Measurements from ENCODE around the gene PAM.

Gene PAM

DNA sequence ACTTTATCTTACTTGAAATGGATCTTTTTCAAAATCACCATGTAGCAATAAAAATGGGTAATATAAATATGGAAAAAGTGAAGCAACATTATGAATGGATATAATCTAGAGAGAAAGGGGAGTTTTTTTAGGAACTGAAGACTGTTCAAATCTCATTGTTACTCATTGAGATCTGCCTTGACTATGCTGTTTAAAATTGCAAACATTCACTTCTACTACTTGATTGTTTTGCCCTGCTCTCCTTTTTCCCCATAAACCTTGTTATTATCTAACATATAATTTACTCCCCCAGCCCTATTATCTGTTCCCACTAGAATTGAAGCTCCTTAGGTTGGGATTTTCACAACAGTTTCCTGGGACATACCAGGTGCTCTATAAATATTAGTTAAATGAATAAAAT is 22.0 kb downstream of the PAM start:
- DNase-seq (ENCODE audit: low read depth in 1 of 2, low spot score in 1 of 2), result no peak

- no peak for DNase-seq (ENCODE audit: low read depth in 1 of 2, low spot score in 1 of 2)
Measured at GRCh38 chr5:102778478-102778877, 23.4 kb downstream of the PAM start.

DNA sequence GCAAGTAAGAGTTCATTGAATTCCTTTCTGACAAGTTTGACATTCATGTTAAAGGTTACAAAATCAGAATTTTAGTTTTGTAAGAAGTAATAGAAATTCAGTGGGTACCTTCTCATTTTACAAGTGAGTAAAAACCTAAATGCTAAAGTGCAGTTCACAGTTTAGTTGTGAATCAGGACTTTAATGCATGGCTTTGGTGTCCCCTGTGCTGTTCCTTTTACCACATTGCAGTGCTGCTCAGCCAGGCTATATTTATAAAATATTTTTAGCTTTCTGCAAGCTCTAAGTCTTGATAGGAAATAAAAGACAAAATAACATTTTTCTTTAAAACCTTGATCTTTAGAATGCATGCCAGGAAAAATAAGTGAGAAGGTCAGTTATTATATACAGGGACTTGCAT is 26.3 kb downstream of the PAM start:
- DNase-seq (ENCODE audit: low read depth in 1 of 2, low spot score in 1 of 2), result no peak

DNA sequence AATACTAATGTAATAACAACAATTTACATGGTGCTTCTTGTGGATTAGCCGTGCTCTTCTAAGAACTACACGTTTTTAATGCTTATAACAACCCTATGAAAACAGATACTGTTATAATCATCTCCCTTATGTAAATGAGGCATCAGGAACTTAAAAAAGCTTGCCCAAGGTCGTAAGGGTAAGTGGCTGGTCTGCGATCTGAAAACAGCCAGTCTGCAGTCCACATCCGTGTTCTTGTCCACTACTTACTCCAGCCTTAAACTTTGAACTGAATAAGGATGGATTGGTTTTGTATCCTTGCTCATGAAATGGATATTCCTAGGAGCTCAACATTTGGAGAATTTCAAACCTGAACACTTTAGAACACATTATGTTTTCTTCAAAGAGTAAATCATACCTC is 26.7 kb downstream of the PAM start:
- DNase-seq (ENCODE audit: low read depth in 1 of 2, low spot score in 1 of 2), result no peak

DNA sequence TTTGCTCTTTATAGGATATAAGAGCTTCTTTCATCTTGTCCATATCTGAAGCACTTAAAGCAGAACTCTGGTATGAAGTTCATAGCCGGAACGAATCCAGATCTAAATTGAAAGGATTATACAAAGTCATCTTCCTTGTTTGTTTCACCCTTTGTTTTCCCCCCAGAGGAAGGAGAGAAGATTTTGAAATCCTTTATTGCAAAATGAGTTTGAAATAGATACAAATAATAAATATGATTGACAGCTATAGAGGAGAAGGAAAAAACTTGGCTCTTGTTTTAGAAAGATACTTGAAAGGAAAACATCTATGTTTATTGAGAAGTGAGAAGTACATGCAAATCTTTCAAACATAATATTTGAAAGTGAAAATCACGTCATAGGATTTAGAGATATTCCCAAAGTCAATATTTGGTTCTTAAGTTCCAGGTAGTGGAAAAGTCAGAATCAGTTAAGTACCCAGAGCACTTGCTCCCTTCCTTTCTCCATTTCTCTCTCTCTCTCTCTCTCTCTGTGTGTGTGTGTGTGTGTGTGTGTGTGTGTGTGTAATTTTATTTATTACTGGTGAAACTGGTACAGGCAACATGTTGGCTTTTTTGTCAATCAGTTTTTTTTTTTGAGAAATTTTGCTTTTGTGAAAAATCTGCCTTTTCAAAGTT is 27.2 kb downstream of the PAM start:
- DNase-seq (ENCODE audit: low read depth in 1 of 2, low spot score in 1 of 2), result no peak

- no peak for DNase-seq (ENCODE audit: low read depth in 1 of 2, low spot score in 1 of 2)
Measured at GRCh38 chr5:102787134-102787533, 32.0 kb downstream of the PAM start.

- DNase-seq (ENCODE audit: low read depth in 1 of 2, low spot score in 1 of 2), result no peak
Measured at GRCh38 chr5:102788788-102789187, 33.7 kb downstream of the PAM start.

GRCh38 chr5:102789469-102789868 is 34.4 kb downstream of the PAM start:
- no peak for DNase-seq (ENCODE audit: low read depth in 1 of 2, low spot score in 1 of 2)

DNA sequence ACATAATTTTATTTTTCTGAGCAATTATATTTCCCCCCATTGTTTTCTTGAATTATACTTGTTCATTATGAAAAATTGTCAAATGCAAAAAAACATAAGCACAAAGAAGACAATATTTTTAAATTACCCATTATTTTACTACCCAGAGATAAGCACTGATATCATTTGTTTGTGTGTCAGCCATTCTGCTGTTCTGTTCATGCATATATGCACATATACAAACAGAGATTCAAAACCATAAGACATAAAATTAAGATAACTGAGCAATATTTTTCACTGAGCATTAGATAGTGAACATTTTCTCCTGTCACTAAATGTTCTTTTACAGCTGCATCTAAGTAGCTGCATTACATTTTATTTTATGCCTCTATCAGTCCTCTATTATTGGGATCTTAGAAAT is 35.6 kb downstream of the PAM start:
- DNase-seq (ENCODE audit: low read depth in 1 of 2, low spot score in 1 of 2), result no peak

- no peak for DNase-seq (ENCODE audit: low read depth in 1 of 2, low spot score in 1 of 2)
Measured at GRCh38 chr5:102792705-102793104, 37.6 kb downstream of the PAM start.

DNA sequence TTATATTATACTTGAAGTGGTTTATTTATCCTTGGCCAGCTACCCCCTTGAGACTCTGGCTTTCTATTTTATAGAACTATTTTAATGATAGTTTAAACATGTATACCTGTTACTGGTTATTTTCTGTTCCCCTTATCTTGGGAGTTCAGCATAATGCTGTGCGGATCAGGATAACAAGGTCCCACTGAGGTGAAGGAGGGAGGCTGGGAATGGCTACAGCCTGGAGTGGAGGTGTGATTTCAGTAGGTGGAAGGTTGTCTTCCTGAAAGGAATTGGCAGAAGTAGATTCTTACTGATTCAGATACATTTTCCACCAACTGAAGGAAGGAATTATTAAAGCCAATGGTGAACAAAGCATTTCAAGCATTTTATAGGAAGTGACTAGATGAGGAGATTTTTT is 38.9 kb downstream of the PAM start:
- DNase-seq (ENCODE audit: low read depth in 1 of 2, low spot score in 1 of 2), result no peak

- DNase-seq (ENCODE audit: low read depth in 1 of 2, low spot score in 1 of 2), result no peak
Measured at GRCh38 chr5:102794677-102795331, 39.7 kb downstream of the PAM start.

GRCh38 chr5:102795526-102795925 is 40.4 kb downstream of the PAM start:
- no peak for DNase-seq (ENCODE audit: low read depth in 1 of 2, low spot score in 1 of 2)

DNA sequence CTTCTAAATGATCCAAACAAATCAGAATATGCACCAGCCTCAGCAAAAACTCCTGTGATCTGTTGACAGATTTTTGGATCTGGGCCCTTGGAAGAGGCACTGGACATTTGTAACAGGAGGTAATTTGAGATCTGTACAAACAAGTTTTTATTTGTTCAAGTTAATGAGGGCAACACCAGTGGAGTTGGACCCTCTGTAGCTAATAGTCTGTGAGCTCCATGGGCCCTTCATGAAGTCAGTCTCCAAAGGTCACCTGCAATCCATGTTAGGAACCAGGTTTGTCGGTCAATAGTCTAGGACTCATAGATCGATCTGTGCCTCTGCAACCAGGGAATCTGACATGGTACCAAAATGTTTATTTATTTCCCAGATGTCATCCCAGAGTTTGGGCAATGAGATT is 40.9 kb downstream of the PAM start:
- DNase-seq (ENCODE audit: low read depth in 1 of 2, low spot score in 1 of 2), result no peak

DNA sequence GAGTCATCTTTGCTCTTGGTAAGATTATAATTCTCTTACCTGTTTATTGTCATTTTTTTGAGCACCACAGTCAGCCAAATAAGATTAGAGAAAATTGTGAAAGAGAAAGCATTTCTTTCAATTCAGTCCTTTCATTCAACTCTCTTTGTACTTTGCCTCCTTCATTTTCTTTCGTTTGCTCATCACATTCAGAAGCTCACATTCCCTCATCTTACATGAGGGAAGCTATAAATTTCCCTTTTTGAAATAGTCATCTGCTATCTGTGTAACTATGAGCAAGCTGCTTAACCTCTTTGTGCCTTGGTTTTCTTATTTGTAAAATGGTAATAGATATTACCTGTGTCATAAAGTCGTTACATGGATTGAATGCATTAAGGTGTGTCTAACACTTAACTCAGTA is 41.4 kb downstream of the PAM start:
- no peak for DNase-seq (ENCODE audit: low read depth in 1 of 2, low spot score in 1 of 2)

- DNase-seq (ENCODE audit: low read depth in 1 of 2, low spot score in 1 of 2), result no peak
Measured at GRCh38 chr5:102797322-102797884, 42.3 kb downstream of the PAM start.

- no peak for DNase-seq (ENCODE audit: low read depth in 1 of 2, low spot score in 1 of 2)
Measured at GRCh38 chr5:102798104-102798785, 43.1 kb downstream of the PAM start.

GRCh38 chr5:102799017-102799416 is 43.9 kb downstream of the PAM start:
- no peak for DNase-seq (ENCODE audit: low read depth in 1 of 2, low spot score in 1 of 2)

- no peak for DNase-seq (ENCODE audit: low read depth in 1 of 2, low spot score in 1 of 2)
Measured at GRCh38 chr5:102800427-102800826, 45.3 kb downstream of the PAM start.

- DNase-seq (ENCODE audit: low read depth in 1 of 2, low spot score in 1 of 2), result no peak
Measured at GRCh38 chr5:102801371-102801770, 46.3 kb downstream of the PAM start.

GRCh38 chr5:102802708-102803458 is 47.8 kb downstream of the PAM start:
- DNase-seq (ENCODE audit: low read depth in 1 of 2, low spot score in 1 of 2), result no peak

Measured in activated T-helper 1 cell treated with anti-CD3 and anti-CD28 coated beads, Interleukin-2, amount 50 U/mL, for 16 hours (primary cell).